Measurements from ENCODE around the gene TM9SF3.

- TF ChIP-seq REST (IDR thresholded peaks at IDR 0.05) (no peak), CTCF (IDR thresholded peaks at IDR 0.05) (no peak), RCOR1 (IDR thresholded peaks at IDR 0.05; ENCODE audit: low read depth, low read length) (no peak), POLR2A (IDR thresholded peaks at IDR 0.05; ENCODE audit: low read length) (no peak), HDAC2 (IDR thresholded peaks at IDR 0.05) (no peak), CBX8 (IDR thresholded peaks at IDR 0.05) (no peak)
Observed at GRCh38 chr10:96468845-96469244, 118.0 kb downstream of the TM9SF3 start.
